HCT116 (cell line): ENCODE data around the gene EPHA3. TPM values are rescaled to one million over a fixed set of nuclear protein-coding genes. Genes with fewer than 3 reads are reported as not detected.

ENCODE experiments used
- ATAC-seq: fragments of 200-7000 bp; cut with Tn5 transposase; 2 replicates; pipeline ENCODE4 v1.9.1; 2020; ENCODE audit warnings: mild to moderate bottlenecking, moderate library complexity
- BruUV-seq: library from RNA; stranded (reverse); fragments of 400-500 nt; replicated peaks from 2 replicates; lab custom pipeline; 2021; lab: Mats Ljungman, UMichigan
- CTCF ChIA-PET: fragments of 300-600 bp; sonication (Branson Sonifier 250); formaldehyde crosslinking; loops from one replicate; lab custom pipeline; 2021; ENCODE audit warnings: antibody characterized with exemption; lab: Charles Lee
- POLR2A ChIA-PET: fragments of 300-600, 350-600 bp; sonication (Branson Sonifier 250); formaldehyde crosslinking; loops from one replicate; lab custom pipeline; 2021; ENCODE audit warnings: antibody characterized with exemption; lab: Charles Lee
- RAD21 ChIA-PET, 2 experiments: fragments of 300-600 bp; sonication (Branson Sonifier 250); formaldehyde crosslinking; loops; one replicate each; lab custom pipeline; 2023; ENCODE audit warnings: low total read pairs in 2 of 2; ENCODE audit not compliant: uncharacterized antibody in 2 of 2, unreplicated experiment in 2 of 2, low non-redundant PET in 1 of 2; lab: Charles Lee
- DNase-seq: peaks from one replicate; pipeline ENCODE4 v3.0.0-alpha.2; 2010; ENCODE audit warnings: low read depth, low spot score
- H2AFZ ChIP-seq: fragments of 200-600 bp; shearing (Covaris generic), sonication (generic); 2 replicates; pipeline ENCODE4 v1.6.1; 2017; ENCODE audit warnings: low read depth, mixed run types, mixed read lengths, antibody characterized with exemption, low read length; ENCODE audit not compliant: poor library complexity, severe bottlenecking
- H3K27ac ChIP-seq: 2 replicates; pipeline ENCODE4 v1.5.1; 2012; ENCODE audit warnings: low read depth, low read length
- H3K27me3 ChIP-seq: fragments of 200-600 bp; sonication (generic); 2 replicates; pipeline ENCODE4 v1.6.1; 2016; ENCODE audit warnings: mixed run types, low read length, mixed read lengths; ENCODE audit not compliant: insufficient read depth
- H3K36me3 ChIP-seq, 2 experiments: fragments of 200-500 bp in 1 of 2; fragments of 200-600 bp in 1 of 2; sonication (Bioruptor generic) in 1 of 2; sonication (generic) in 1 of 2; 2 replicates each; pipeline versions ENCODE4 v1.5.1 to v1.6.1; 2014 to 2016; ENCODE audit warnings: low read length in 2 of 2, inconsistent platforms in 1 of 2, mixed read lengths in 1 of 2, mixed run types in 1 of 2; ENCODE audit not compliant: insufficient read depth in 2 of 2, control insufficient read depth in 1 of 2
- H3K4me1 ChIP-seq, 2 experiments: fragments of 200-600 bp in 1 of 2; sonication (generic) in 1 of 2; 2 replicates each; pipeline versions ENCODE4 v1.5.1 to v1.6.1; 2012 to 2017; ENCODE audit warnings: low read length in 2 of 2, inconsistent platforms in 1 of 2, mild to moderate bottlenecking in 1 of 2, mixed read lengths in 1 of 2, mixed run types in 1 of 2, moderate library complexity in 1 of 2; ENCODE audit not compliant: insufficient read depth in 2 of 2, control insufficient read depth in 1 of 2
- H3K4me2 ChIP-seq: fragments of 200-600 bp; sonication (generic); 2 replicates; pipeline ENCODE4 v1.6.1; 2017; ENCODE audit warnings: mixed run types, low read length, mixed read lengths
- H3K4me3 ChIP-seq, 2 experiments: fragments of 200-600 bp in 1 of 2; sonication (generic) in 1 of 2; replicated peaks in 1 of 2; 2 replicates each; pipeline ENCODE4 v1.5.1; 2011 to 2016; ENCODE audit warnings: low read length in 2 of 2, control low read depth in 1 of 2, low read depth in 1 of 2, mild to moderate bottlenecking in 1 of 2, mixed read lengths in 1 of 2, mixed run types in 1 of 2
- H3K79me2 ChIP-seq: fragments of 200-600 bp; sonication (generic); 2 replicates; pipeline ENCODE4 v1.6.1; 2017; ENCODE audit warnings: mild to moderate bottlenecking, mixed run types, low read length, moderate library complexity, mixed read lengths; ENCODE audit not compliant: insufficient read depth
- H3K9ac ChIP-seq: fragments of 200-600 bp; sonication (generic); 2 replicates; pipeline ENCODE4 v1.6.1; 2016; ENCODE audit warnings: low read length, mixed read lengths
- H3K9me2 ChIP-seq: fragments of 200-600 bp; sonication (generic), shearing (Covaris generic); 2 replicates; pipeline ENCODE4 v1.6.1; 2017; ENCODE audit warnings: mixed run types, mild to moderate bottlenecking, moderate library complexity; ENCODE audit not compliant: insufficient read depth
- H3K9me3 ChIP-seq, 2 experiments: fragments of 200-500 bp in 1 of 2; fragments of 200-600 bp in 1 of 2; sonication (Bioruptor generic) in 1 of 2; sonication (generic) in 1 of 2; 2 replicates each; pipeline ENCODE4 v1.6.1; 2014 to 2017; ENCODE audit warnings: low read length in 2 of 2, mixed read lengths in 2 of 2, inconsistent platforms in 1 of 2, low read depth in 1 of 2, mild to moderate bottlenecking in 1 of 2, mixed run types in 1 of 2, moderate library complexity in 1 of 2; ENCODE audit not compliant: control insufficient read depth in 1 of 2, insufficient read depth in 1 of 2
- H4K20me1 ChIP-seq: fragments of 200-600 bp; sonication (generic), shearing (Covaris generic); 2 replicates; pipeline ENCODE4 v1.6.1; 2017; ENCODE audit warnings: mixed run types, mild to moderate bottlenecking, moderate library complexity; ENCODE audit not compliant: insufficient read depth
- CBX3 ChIP-seq: IDR thresholded peaks from 2 replicates; pipeline ENCODE4 v1.6.1; 2012; ENCODE audit warnings: low read depth
- CEBPB ChIP-seq: IDR thresholded peaks from 2 replicates; pipeline ENCODE4 v1.6.1; 2012; ENCODE audit warnings: low read depth
- EZH2 ChIP-seq: fragments of 200-600 bp; sonication (generic); IDR thresholded peaks from 2 replicates; pipeline ENCODE4 v1.6.1; 2017; ENCODE audit warnings: antibody characterized with exemption, mixed run types
- FOSL1 ChIP-seq: IDR thresholded peaks from 2 replicates; pipeline ENCODE4 v1.6.1; 2012; ENCODE audit warnings: low read depth
- JUND ChIP-seq: IDR thresholded peaks from 2 replicates; pipeline ENCODE4 v1.6.1; 2012
- RAD21 ChIP-seq: IDR thresholded peaks from 2 replicates; pipeline ENCODE4 v1.6.1; 2012; ENCODE audit warnings: low read depth, mild to moderate bottlenecking
- YY1 ChIP-seq: IDR thresholded peaks from 2 replicates; pipeline ENCODE4 v1.6.1; 2011; ENCODE audit warnings: low read length, low read depth, moderate library complexity, mild to moderate bottlenecking; ENCODE audit not compliant: insufficient replicate concordance; ENCODE audit errors: extremely low read depth
- ZNF274 ChIP-seq: fragments of 200-500 bp; sonication (Bioruptor generic); IDR thresholded peaks from 2 replicates; pipeline ENCODE4 v1.6.1; 2014; ENCODE audit warnings: mild to moderate bottlenecking, low read depth, low read length, inconsistent platforms
- intact Hi-C: fragments of 100-400 bp; cut with micrococcal nuclease; formaldehyde crosslinking; loops from 2 replicates; pipeline ENCODE4 v1.10.0; 2022
- total RNA-seq: library from RNA; stranded (reverse); gene quantifications from one replicate; pipeline ENCODE4 v1.2.1, GENCODE V29; 2021; ENCODE audit not compliant: unreplicated experiment
- TF ChIP-seq, protein P1 (sequence below), 3 experiments: fragments of 200-600 bp in 1 of 3; sonication (generic) in 1 of 3; IDR thresholded peaks in 2 of 3; conservative IDR thresholded peaks in 1 of 3; 2 replicates each; pipeline ENCODE4 v1.5.1; 2012 to 2017; ENCODE audit warnings: low read depth in 2 of 3, low read length in 2 of 3, antibody characterized with exemption in 1 of 3, borderline replicate concordance in 1 of 3, control low read depth in 1 of 3, mild to moderate bottlenecking in 1 of 3, mixed read lengths in 1 of 3, mixed run types in 1 of 3, moderate library complexity in 1 of 3; ENCODE audit not compliant: insufficient read depth in 1 of 3
- TF ChIP-seq, protein P2 (sequence below): IDR thresholded peaks from 2 replicates; pipeline ENCODE4 v1.6.1; 2012

Gene EPHA3
- total RNA-seq, 1 experiment from 2014 or later = not detected

DNA sequence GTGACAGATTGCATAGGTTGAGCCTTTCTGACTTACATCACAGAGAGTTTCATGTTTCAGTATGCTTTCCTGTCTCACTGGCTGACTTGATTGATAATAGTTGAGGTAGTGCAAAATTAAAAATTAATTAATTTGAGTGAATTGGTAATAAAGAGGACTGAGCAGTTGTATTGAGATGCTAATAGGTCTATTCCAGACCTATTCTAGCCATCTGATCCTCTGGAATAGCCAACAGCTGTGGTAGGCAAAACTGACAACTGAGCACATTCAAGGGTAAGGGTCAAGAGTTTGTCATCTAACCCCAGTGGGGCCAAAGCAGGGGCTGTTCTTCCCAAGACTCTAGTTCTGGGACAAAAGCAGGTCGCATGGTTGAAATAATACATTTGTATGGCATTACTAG is 132.4 kb downstream of the EPHA3 start:
- no peak overlapping the region for H3K27ac ChIP-seq
- no peaks in the 10 kb centered on the region for H3K36me3 ChIP-seq
- ATAC-seq = no peak
- H3K9me3 ChIP-seq = peaks cover 0 to 4% of the 10 kb centered on the region in 2 experiments; a peak in 2 of 4 replicates
- TF ChIP-seq FOSL1 (no peak), CBX3 (no peak), ZNF274 (no peak), JUND (no peak), YY1 (no peak), CEBPB (no peak), EZH2 (no peak), RAD21 (no peak)
- TF ChIP-seq, protein P1, sequence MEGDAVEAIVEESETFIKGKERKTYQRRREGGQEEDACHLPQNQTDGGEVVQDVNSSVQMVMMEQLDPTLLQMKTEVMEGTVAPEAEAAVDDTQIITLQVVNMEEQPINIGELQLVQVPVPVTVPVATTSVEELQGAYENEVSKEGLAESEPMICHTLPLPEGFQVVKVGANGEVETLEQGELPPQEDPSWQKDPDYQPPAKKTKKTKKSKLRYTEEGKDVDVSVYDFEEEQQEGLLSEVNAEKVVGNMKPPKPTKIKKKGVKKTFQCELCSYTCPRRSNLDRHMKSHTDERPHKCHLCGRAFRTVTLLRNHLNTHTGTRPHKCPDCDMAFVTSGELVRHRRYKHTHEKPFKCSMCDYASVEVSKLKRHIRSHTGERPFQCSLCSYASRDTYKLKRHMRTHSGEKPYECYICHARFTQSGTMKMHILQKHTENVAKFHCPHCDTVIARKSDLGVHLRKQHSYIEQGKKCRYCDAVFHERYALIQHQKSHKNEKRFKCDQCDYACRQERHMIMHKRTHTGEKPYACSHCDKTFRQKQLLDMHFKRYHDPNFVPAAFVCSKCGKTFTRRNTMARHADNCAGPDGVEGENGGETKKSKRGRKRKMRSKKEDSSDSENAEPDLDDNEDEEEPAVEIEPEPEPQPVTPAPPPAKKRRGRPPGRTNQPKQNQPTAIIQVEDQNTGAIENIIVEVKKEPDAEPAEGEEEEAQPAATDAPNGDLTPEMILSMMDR (IDR thresholded peaks at IDR 0.05 in 2 of 3, conservative IDR thresholded peaks at IDR 0.05 in 1 of 3; ENCODE audit: borderline replicate concordance in 1 of 3, insufficient read depth in 1 of 3, low read depth in 2 of 3, low read length in 2 of 3) = no peak
- TF ChIP-seq, protein P2, sequence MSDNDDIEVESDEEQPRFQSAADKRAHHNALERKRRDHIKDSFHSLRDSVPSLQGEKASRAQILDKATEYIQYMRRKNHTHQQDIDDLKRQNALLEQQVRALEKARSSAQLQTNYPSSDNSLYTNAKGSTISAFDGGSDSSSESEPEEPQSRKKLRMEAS = no peak
- TF ChIP-seq, all 23 proteins: peak for 0
- Histone ChIP-seq H4K20me1 (no peaks in the 10 kb centered on the region; the same call in 1 of the 2 replicates), H3K4me2 (no peak overlapping the region), H3K4me1 (no peaks in the 10 kb centered on the region), H2AFZ (no peak overlapping the region), H3K79me2 (no peaks in the 10 kb centered on the region), H3K4me3 (no peak overlapping the region), H3K9me2 (no peaks in the 10 kb centered on the region), H3K27me3 (no peaks in the 10 kb centered on the region), H3K9ac (no peak overlapping the region)
- BruUV-seq = no TSS peak
- RAD21 ChIA-PET = no interaction called here
- intact Hi-C loops = no loop called here
- CTCF ChIA-PET = no interaction called here
- POLR2A ChIA-PET = no interaction called here
- no peak for DNase-seq
